ENCODE measurements around the gene C2orf69.

The C2orf69 gene

DNA sequence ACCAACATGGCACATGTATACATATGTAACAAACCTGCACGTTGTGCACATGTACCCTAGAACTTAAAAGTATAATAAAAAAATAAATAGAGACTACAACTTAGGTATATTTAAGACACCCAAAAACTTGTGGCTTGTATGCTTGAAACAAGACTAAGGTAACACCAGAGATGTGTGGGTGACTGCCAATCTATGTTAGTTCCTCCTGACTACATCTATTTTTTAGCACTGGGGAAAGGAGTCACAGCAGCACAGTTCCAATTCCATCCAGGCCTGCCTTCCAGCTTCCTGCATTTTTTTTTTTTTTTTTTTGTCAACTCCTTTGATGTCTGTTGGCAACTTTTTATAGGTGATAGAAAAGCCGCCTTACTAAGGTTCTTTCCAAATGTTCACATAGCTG is 18.2 kb downstream of the C2orf69 start:
- Mint-ChIP-seq H3K4me1 (ENCODE audit: low read depth) (no peaks in the 10 kb centered on the region), H3K4me3 (no peak overlapping the region), H3K9me3 (no peaks in the 10 kb centered on the region), H3K36me3 (ENCODE audit: low read depth) (peaks cover 37% of the 10 kb centered on the region), H3K27ac (no peak overlapping the region), H3K27me3 (no peaks in the 10 kb centered on the region)
- intact Hi-C loops (cut with micrococcal nuclease): no loop called here

DNA sequence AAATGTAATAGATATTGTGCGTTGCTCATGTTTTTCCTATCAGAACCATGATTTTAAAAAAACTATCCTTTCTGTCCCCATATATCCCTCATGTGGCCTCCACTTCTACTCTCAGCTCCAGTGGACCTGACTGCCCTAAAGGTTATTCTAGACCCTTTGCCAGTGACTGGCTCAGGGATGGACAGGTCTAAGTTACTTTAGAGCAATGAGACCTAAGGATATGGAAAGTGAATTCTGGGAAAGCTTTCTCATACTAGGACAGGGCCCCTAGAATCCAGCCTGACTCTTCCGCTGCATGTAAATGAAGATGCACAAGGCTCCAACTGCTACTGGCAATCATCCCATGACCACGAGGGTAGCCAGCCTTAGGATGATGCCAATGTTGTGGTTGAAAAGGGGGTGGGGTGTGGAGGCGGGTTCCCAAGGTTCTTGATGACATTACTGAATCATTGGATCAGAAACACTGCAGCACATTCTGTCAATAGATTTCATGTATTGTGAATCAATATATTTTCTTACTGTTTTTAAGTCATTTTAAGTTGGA is 21.3 kb downstream of the C2orf69 start:
- peaks cover 29% of the 10 kb centered on the region for H3K36me3 Mint-ChIP-seq (ENCODE audit: low read depth)
- no peaks in the 10 kb centered on the region for H3K9me3 Mint-ChIP-seq
- intact Hi-C loops (cut with micrococcal nuclease): no loop called here
- no peak overlapping the region for H3K4me3 Mint-ChIP-seq
- H3K27me3 Mint-ChIP-seq: no peaks in the 10 kb centered on the region
- no peak overlapping the region for H3K27ac Mint-ChIP-seq
- H3K4me1 Mint-ChIP-seq (ENCODE audit: low read depth): no peaks in the 10 kb centered on the region

DNA sequence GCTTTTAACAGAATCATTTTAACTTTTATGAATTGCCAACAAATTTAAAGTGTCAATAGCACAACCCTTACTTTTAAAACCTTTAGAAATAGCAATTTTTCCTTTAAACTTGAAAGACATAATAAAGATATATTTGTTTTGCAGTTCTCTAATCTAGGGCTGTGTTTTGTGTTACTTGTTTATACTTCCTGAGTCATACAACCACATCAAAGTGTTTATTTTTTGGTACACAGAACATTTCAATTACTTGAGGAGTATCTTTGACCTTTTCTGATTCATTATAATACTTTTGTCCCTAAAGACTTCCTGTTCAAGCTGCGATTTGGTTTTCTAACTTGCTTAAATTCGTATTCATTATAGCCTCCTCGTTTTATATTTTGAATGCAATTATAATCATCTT is 22.4 kb downstream of the C2orf69 start:
- Mint-ChIP-seq H3K36me3 (ENCODE audit: low read depth) (peaks cover 39% of the 10 kb centered on the region), H3K27ac (no peak overlapping the region), H3K4me1 (ENCODE audit: low read depth) (no peaks in the 10 kb centered on the region), H3K27me3 (no peaks in the 10 kb centered on the region), H3K4me3 (no peak overlapping the region), H3K9me3 (no peaks in the 10 kb centered on the region)
- intact Hi-C loops (cut with micrococcal nuclease): no loop called here

DNA sequence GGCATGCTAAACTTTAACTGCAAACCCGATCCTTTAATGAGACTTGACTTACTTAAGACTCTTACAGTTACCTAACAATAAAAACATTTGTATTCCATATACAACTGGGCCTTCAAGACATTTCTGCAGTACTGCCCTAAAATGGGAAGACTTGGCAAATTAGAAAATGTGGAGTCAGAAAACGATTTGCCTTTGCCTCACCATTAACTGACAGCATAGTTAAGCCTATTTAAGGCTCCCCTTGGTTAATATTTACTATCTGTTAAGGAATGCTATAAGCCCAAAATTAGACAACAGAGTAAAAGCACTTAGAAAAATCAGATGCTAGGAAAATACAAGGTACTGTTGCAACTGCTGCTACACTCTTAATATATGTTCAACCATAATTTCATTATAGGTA is 25.5 kb downstream of the C2orf69 start:
- Mint-ChIP-seq H3K27ac (no peak overlapping the region), H3K9me3 (no peaks in the 10 kb centered on the region), H3K36me3 (ENCODE audit: low read depth) (peaks cover 37% of the 10 kb centered on the region), H3K27me3 (no peaks in the 10 kb centered on the region), H3K4me1 (ENCODE audit: low read depth) (no peaks in the 10 kb centered on the region), H3K4me3 (no peak overlapping the region)
- intact Hi-C loops (cut with micrococcal nuclease): no loop called here

DNA sequence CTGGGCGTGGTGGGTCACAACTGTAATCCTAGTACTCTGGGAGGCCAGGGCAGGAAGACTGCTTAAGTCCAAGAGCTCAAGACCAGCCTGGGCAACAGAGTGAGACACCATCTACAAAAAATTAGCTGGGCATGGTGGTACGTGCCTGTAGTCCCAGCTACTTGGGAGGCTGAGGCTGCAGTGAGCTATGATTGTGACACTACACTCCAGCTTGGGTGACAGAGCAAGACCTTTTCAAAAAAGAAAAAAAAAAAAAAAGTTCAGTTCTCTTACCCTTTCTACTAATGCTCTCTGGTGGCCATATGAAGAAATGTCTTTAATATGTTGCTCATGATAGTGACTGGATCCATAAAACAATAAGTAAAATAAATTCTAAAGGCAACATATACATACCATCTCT is 29.3 kb downstream of the C2orf69 start:
- Mint-ChIP-seq H3K27me3 (no peaks in the 10 kb centered on the region), H3K36me3 (ENCODE audit: low read depth) (peaks cover 51% of the 10 kb centered on the region), H3K27ac (no peak overlapping the region), H3K4me3 (no peak overlapping the region), H3K4me1 (ENCODE audit: low read depth) (no peaks in the 10 kb centered on the region), H3K9me3 (no peaks in the 10 kb centered on the region)
- intact Hi-C loops (cut with micrococcal nuclease): no loop called here

DNA sequence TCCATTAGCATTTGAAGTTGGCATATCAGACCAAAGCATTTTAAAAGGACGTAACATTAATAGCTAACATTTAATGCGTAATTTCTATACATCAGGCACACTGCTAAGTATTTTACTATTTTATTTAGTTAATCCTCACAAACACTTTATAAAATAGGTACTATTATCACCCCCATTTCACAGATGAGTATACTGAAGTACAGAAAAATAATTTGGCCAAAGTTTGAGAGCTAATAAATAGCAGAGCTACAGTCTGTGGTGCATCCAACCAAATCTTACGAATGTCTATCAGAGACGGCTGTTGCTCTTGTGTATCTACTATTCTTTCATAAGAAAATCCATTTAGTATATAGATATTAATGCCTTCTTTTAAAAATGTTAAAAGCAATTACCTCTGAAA is 32.3 kb downstream of the C2orf69 start:
- no peaks in the 10 kb centered on the region for H3K27me3 Mint-ChIP-seq
- peaks cover 68% of the 10 kb centered on the region for H3K36me3 Mint-ChIP-seq (ENCODE audit: low read depth)
- H3K27ac Mint-ChIP-seq: no peak overlapping the region
- H3K9me3 Mint-ChIP-seq: no peaks in the 10 kb centered on the region
- H3K4me1 Mint-ChIP-seq (ENCODE audit: low read depth): no peaks in the 10 kb centered on the region
- intact Hi-C loops (cut with micrococcal nuclease): loop anchor here (2.0 kb wide), 1 partner anchor 239 kb away; no protein-coding TSS in a partner anchor
- H3K4me3 Mint-ChIP-seq: no peak overlapping the region

DNA sequence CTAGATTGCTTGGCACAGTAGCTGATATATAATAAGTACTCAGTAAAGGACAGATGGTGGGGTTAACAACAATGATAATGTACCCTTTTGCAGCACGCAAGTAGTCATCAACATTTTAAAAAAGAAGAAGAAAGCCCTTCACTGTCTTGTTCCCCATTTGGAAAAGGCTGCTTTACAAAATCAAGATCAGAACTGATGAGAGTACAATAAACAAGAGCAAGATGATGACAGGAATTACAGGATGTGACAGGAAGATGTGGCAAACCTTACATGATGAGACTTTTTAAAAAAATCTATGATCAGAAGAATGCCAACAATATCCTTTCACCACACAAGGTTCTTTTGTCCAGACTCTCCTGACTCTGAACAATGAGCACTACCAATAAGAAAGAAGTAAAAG is 35.1 kb downstream of the C2orf69 start:
- peaks cover 6% of the 10 kb centered on the region for H3K4me1 Mint-ChIP-seq (ENCODE audit: low read depth)
- intact Hi-C loops (cut with micrococcal nuclease): no loop called here
- H3K27me3 Mint-ChIP-seq: no peaks in the 10 kb centered on the region
- H3K27ac Mint-ChIP-seq: no peak overlapping the region
- peaks cover 67% of the 10 kb centered on the region for H3K36me3 Mint-ChIP-seq (ENCODE audit: low read depth)
- H3K4me3 Mint-ChIP-seq: no peak overlapping the region
- no peaks in the 10 kb centered on the region for H3K9me3 Mint-ChIP-seq

DNA sequence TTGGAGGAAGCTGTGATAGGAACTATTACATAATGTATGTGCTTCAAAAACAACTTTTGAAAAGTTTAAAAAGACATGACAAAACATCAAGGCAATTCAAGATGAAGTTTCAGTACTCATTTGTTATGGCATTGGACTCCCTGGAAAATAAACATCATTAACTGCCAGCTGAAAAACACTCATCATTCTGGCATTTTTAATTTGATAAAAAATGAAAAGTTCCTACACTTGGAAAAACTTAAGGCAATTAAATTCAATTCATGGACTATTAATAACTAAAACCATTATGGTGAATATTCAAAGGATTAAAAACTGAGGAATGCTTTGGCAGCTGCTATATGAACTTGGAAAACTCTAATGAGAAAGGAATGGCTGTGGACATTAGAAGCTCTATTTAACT is 35.7 kb downstream of the C2orf69 start:
- Mint-ChIP-seq H3K36me3 (ENCODE audit: low read depth) (peaks cover 67% of the 10 kb centered on the region), H3K4me1 (ENCODE audit: low read depth) (peaks cover 10% of the 10 kb centered on the region), H3K27ac (no peak overlapping the region), H3K9me3 (no peaks in the 10 kb centered on the region), H3K4me3 (no peak overlapping the region), H3K27me3 (no peaks in the 10 kb centered on the region)
- intact Hi-C loops (cut with micrococcal nuclease): no loop called here

DNA sequence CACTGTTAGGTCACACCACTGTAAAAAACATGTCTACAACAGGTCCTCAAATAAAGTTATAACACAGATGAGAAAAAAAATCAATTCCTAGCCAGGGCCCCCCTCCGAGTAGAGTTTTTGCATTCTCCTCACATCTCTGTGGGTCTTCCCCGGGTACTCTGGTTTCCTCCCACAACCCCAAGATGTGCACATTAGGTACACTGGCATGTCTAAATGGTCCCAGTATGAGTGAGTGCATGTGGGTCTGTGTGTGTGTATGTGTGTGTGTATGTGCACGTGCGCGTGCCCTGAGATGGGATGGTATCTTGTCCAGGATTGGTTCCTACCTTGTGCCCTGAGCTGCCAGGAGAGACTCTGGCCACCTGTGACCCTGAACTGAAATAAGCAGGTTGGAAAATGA is 39.3 kb downstream of the C2orf69 start:
- Mint-ChIP-seq H3K27ac (no peak overlapping the region), H3K9me3 (no peaks in the 10 kb centered on the region), H3K36me3 (ENCODE audit: low read depth) (peaks cover 45% of the 10 kb centered on the region), H3K4me1 (ENCODE audit: low read depth) (peaks cover 19% of the 10 kb centered on the region), H3K27me3 (no peaks in the 10 kb centered on the region), H3K4me3 (no peak overlapping the region)
- intact Hi-C loops (cut with micrococcal nuclease): no loop called here

DNA sequence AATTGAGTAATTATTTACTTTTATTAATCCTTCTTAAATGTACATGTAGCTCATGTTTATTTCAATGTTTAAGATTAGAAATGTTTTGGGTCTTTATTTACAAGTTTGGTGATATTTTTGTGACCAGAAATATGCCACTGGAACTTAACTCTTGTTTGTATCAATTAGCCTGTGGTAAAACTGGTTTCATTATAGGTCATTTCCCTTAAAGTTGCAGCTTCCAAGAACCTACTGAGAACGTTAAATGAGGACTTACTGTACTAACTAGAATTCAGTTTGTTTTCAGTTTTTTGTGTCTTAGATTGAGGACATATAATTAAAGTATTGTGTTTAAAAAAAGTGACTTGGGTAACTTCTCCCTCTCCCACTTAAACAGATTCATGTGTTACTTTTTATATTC is 39.9 kb downstream of the C2orf69 start:
- intact Hi-C loops (cut with micrococcal nuclease): no loop called here
- Mint-ChIP-seq H3K27ac (no peak overlapping the region), H3K4me1 (ENCODE audit: low read depth) (peaks cover 19% of the 10 kb centered on the region), H3K36me3 (ENCODE audit: low read depth) (peaks cover 45% of the 10 kb centered on the region), H3K9me3 (no peaks in the 10 kb centered on the region), H3K27me3 (no peaks in the 10 kb centered on the region), H3K4me3 (no peak overlapping the region)

DNA sequence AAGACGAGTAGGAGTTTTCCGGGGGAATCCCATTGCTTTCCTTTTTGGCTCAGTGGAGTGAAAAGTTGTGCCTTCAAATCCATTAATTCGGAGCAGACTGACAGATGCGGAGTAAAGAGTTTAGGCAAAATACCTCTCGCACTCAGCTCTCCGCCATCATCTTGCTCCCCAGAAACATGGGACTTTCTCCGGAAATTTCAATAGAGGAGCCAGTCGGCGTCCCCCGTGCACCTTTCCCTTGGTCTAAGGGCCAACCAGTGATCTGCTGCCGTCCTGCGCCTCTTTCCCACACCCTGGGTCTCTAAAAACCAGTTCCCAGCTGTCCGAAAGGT is 43.9 kb downstream of the C2orf69 start:
- H3K36me3 Mint-ChIP-seq (ENCODE audit: low read depth): peaks cover 44% of the 10 kb centered on the region
- H3K27ac Mint-ChIP-seq: peak overlapping the region; percentile 92
- H3K4me1 Mint-ChIP-seq (ENCODE audit: low read depth): peaks cover 43% of the 10 kb centered on the region
- peak overlapping the region; percentile 98 for H3K4me3 Mint-ChIP-seq
- H3K9me3 Mint-ChIP-seq: no peaks in the 10 kb centered on the region
- intact Hi-C loops (cut with micrococcal nuclease): loop anchor here (2.0 to 5.0 kb wide), 2 partner anchors 44 to 857 kb away; partner anchors contain the start of genes BZW1 and C2orf69
- no peaks in the 10 kb centered on the region for H3K27me3 Mint-ChIP-seq

DNA sequence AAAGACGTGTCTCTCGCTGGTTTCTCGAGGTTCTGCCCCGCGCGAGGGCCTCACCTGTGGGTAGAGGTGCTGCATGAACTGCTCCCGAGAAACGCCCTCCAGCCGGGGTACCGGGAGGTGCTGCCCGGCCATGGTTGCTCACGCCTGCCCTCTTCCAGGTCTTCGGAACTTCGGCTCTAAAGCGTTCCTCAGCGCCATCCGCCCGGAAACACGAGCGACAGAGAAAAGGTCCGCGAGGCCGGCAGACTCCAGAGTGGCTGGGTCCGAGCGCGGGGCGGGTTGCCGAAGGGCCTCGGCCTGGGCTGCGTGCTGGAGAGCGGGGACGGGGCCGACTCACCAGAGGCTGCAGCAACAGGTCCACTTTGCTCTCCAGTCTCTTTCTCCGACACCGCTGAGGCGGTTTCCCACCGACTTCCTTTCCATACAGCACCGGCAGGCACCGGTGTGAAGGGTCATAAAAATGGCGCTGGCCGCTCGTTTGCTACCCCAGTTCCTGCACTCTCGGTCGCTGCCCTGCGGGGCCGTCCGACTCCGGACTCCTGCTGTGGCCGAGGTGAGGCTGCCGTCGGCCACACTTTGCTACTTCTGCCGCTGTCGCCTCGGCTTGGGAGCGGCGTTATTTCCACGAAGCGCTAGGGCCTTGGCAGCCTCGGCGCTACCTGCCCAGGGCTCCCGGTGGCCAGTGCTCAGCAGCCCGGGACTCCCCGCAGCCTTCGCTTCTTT is 44.4 kb downstream of the C2orf69 start, which contains the start of the genes MAIP1 and TYW5:
Gene MAIP1 (plus strand): TSS at position 244 of the 723 bp plus-strand sequence. CDS start 217 bp downstream, at position 461.
Gene TYW5 (minus strand): TSS at position 153 of the 723 bp plus-strand sequence. CDS start 21 bp downstream, at position 132.
- intact Hi-C loops (cut with micrococcal nuclease): loop anchor here (2.0 to 5.0 kb wide), 2 partner anchors 45 to 857 kb away; partner anchors contain the start of genes BZW1 and C2orf69
- Mint-ChIP-seq H3K36me3 (ENCODE audit: low read depth) (peaks cover 44% of the 10 kb centered on the region), H3K4me3 (peak within 1 kb of the TSS; percentile 98), H3K27me3 (no peaks in the 10 kb centered on the region), H3K27ac (peak within 1 kb of the TSS; percentile 92), H3K4me1 (ENCODE audit: low read depth) (peaks cover 41% of the 10 kb centered on the region), H3K9me3 (no peaks in the 10 kb centered on the region)

DNA sequence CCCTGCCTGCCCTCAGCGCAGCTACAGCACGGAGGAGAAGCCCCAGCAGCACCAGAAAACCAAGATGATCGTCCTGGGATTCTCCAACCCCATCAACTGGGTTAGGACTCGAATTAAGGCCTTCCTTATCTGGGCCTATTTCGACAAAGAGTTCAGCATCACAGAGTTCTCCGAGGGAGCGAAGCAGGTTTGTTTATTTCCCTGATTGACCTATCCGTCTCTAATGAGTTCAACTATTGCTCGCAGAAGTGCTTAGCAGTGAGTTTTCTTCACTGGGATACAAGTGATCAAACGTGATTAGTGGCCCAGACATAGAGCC is 44.9 kb downstream of the C2orf69 start:
- Mint-ChIP-seq H3K27me3 (no peaks in the 10 kb centered on the region), H3K27ac (peak overlapping the region; percentile 92), H3K9me3 (no peaks in the 10 kb centered on the region), H3K4me3 (peak overlapping the region; percentile 98), H3K36me3 (ENCODE audit: low read depth) (peaks cover 47% of the 10 kb centered on the region), H3K4me1 (ENCODE audit: low read depth) (peaks cover 38% of the 10 kb centered on the region)
- intact Hi-C loops (cut with micrococcal nuclease): loop anchor here (5.0 kb wide), 1 partner anchor 856 kb away; the partner anchor contains the start of gene BZW1

DNA sequence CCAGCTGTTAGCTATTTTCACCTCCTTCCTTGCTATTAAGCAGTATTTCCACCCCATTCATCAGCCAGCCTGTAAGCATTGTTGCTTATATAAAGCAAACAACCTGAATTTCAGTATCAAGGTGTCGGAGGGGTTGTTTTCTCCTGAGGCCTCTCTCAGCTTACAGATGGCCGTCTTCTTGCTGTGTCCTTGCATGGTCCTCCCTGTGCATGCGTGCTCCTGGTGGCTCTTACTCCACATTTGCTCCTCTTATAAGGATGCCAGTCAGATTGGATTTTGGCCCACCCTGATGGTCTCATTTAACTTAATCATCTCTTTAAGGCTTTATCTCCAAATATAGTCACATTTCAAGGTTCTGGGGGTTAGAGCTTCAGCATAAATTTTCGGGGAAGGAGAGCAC is 46.9 kb downstream of the C2orf69 start:
- H3K27me3 Mint-ChIP-seq: no peaks in the 10 kb centered on the region
- H3K9me3 Mint-ChIP-seq: no peaks in the 10 kb centered on the region
- H3K4me3 Mint-ChIP-seq: no peak overlapping the region
- intact Hi-C loops (cut with micrococcal nuclease): loop anchor here (5.0 kb wide), 1 partner anchor 854 kb away; the partner anchor contains the start of gene BZW1
- no peak overlapping the region for H3K27ac Mint-ChIP-seq
- peaks cover 65% of the 10 kb centered on the region for H3K36me3 Mint-ChIP-seq (ENCODE audit: low read depth)
- peaks cover 33% of the 10 kb centered on the region for H3K4me1 Mint-ChIP-seq (ENCODE audit: low read depth)

All from dendritic cell treated with granulocyte-macrophage colony-stimulating factor and Interleukin-4, amounts not matched to agents 40 ng/mL and 50 ng/mL, for 4 days (primary cell).